Stimulated activated CD8-positive, alpha-beta memory T cell treated with anti-CD3 and anti-CD28 coated beads, Interleukin-12 subunit alpha, Interleukin-12 subunit beta, amount 100 ng/mL, for 4 hours (primary cell): ENCODE results near the gene BRME1.

Experiments
- DNase-seq: peaks from one replicate; pipeline ENCODE4 v3.0.0-alpha.2; 2020; ENCODE audit warnings: low read depth

Gene BRME1

DNA sequence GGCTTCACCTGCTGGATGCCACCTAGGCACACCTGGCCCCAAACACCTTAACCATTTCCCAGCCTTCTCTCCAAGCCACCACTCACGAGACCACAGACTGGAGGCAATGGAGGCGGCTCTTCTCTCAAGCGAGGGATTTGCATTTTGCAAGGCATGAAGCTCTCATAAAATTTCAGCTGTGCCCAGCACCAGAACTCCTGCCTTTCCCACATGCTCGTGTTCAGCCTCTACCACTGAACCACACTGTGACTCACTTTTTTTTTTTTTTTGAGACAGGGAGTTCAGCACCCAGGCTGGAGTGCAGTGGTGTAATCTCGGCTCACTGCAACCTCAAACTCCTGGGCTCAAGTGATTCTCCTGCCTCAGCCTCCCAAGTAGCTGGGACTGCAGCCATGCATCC lies 18.4 kb downstream of the BRME1 start:
- DNase-seq: no peak

DNA sequence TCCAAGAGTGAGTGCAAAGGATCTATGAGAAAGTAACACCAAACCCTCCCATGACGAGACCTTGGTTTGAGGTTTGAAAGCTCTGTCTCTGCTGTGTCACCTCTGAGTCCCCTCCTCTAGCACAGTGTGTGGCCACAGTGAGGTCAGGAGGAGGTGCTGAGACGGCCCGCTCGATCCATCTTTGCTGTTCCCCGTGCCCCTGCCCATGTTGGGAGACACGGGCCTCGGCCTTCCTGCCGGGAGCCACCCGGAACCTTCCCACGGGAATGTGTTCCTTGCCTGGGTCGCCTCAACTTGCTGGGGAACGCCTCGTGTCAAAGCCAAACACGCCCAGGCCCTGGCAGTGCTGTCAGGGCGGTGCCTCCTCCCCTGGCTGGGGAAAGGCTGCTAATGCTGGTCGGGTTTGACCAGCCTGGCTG lies 18.9 kb downstream of the BRME1 start:
- DNase-seq: no peak

DNA sequence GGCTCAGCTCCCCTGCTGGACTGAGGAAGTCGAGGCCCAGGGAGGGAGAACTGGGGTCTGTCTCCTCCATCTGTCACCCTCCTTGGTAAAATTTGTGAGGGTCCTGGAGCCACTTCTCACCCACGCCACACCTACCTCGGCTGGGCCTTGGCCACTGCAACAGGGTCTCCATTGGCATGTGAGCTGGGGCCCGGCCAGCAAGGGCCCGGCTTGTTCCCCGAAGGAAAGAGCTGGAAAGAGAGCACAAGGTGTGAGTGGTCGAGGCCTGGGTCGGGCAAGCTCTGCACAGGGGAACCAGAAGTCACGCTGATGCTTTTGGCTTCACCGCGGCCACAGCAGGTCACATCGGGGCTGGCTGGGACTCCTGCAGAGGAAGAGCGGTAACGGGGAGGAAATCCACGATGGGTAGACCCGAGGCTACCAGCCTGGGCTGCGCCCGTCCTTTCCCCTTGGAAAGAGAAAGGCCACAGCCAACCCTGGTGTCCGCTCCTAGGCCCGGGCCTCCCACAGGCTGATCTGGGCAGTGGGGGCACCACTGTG lies 20.0 kb downstream of the BRME1 start:
- no peak for DNase-seq

DNA sequence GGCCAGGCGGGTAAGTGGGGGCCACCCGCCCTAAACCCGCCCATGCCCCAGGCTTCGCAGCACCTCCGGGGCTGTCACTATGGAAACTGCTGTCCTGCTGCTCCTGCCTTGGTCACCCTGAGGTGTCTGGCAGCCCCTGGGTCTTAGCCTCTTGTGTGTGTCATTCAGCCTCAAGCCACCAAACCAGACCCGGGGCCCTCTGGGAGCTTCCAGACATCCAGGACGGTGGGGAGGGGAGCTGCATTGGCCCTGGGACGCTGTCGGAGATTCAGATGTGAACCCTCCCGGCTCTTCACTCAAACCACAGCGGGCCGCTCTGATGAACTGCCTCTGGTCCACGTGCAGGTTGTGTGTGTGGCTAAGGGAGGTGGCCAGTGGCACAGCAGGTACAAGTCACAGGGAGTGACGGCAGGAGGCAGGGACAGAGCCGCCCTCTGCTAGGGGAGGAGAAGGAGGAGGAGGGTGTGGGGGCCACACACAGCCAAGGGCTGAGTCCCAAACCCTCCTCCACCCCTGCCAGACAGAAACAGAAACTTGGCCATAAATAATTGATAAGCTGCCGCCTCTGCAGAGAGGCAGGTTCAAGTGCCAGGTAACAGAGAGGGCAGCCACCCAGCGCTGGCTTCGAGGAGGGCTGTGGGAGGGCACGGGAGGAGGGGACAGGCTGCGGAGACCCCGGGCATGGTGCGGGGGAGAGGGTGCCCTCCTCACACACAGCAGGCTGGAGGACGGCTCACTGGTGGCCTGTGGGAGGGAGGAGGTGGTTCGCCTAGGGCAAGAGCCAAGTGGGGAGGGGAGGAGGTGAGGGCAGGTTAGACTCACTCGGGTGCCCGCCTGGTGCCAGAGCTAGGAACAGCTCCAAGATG lies 21.0 kb downstream of the BRME1 start:
- DNase-seq: no peak

DNA sequence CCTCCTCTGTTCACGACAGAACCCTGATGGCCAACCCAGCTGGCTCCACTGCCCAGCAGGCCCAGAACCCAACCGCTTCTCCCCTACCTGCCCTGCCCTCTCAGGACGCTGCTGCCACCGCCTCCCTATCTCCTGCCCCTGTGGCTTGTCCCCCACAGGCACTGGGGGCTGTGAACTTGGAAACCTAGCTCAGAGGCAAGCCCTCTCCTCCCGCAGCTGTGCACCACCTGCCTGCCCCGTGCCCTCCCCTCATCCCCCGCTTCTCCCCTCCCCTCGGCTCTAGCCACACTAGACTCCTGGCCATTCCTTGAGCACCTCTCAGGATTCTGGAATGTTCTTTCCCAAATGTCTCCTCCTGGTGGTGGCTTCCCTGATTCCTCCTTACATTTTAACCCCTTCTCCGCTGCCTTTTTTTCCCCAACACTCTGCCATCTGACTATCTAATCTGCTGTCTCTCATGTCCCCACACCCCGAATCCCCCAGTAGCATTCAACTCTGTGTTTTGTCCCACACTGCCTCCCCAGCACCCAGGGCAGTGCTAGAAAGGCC lies 22.3 kb downstream of the BRME1 start:
- no peak for DNase-seq

DNA sequence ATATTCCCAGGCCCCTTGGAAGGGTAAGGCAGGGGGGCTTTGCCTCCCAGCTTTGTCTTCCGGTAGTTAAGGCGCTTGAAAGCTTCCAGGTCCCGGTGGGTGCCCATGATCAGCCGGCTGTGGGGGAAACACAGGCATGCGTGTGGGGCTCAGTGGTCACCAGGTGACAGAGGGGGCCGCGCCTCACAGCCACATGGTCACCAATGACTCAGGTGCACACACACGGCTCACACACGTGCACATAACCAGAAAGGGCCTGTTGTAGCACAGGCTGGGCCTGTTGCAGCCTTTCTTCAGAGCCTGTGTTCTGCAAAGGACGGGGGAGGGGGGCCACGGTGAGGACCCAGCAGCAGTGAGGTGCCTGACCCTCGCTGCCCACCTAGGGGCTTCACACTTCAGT lies 23.1 kb downstream of the BRME1 start:
- DNase-seq: no peak

DNA sequence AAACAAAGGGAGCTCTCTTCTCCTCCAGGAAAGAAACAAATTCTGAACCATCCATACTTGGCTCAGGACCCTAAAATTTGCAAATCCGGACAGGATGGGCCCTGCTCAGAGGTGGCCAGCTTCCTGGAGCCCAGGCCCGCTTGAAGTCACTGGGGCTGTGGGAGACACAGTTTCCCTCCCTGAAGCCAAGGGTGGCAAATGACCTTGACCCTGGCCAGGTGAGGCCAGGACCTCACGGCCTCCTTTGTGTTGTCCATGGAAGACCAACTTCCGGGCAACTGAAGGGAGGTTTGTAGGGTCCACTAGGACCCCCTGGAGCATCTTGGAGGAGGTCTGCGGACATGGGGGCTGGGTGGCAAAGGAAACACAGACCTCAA lies 23.5 kb downstream of the BRME1 start:
- no peak for DNase-seq

DNA sequence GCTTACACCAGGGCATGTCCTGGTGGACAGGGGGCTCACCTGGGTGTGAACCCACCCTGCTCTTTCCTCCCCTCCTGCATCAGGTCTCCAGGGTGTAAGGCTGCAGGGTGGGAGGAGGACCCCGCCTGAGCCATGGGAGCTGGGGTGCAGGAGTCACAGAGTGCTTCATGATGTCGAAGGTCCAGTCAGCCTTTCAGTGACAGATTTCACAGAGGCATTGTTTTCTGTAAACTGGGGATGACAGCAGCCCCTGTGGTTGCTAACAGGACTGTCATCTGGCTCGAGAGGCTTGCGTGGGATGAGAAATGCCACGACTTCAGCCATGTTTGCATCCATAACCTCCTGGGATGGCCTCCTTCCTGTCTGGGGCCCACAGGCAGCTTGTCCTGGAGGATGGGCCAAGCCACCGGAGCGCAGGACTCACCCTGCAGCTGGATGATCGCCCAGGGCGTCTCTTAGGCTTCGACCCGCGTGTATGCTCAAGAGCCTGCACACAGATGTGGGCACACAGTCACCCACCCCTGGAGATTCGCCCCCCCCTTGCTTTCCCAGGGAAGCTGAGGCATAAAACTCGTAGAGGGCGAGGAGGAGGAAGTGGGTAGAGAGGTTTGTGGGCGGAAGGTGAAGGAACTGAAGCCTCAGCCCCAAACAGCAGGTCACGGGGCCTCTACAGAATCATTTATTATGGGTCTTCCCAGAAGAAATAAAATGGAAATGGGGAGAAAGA lies 24.1 kb downstream of the BRME1 start:
- no peak for DNase-seq

DNA sequence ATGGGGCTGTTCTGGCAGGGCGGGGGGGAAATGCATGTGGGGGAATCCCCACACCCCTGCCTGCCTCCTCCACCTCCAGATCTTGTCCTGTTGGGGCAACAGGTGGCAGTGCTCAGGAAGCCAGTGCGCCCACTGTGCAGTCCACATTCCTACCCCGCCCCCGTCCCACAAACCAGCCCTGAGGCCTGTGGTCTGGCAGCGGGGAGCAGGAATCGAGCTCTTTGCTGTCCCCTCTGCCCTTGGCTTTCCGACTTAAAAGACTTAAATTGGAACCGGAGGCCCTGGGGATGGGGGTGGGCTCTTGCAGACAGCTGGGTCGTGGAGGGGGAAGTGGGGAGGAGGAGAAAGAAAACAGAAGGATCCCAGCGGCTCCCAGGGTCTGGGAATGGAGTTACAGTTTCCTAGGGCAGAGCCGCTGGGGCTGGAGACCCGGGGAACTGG lies 24.6 kb downstream of the BRME1 start:
- no peak for DNase-seq

DNA sequence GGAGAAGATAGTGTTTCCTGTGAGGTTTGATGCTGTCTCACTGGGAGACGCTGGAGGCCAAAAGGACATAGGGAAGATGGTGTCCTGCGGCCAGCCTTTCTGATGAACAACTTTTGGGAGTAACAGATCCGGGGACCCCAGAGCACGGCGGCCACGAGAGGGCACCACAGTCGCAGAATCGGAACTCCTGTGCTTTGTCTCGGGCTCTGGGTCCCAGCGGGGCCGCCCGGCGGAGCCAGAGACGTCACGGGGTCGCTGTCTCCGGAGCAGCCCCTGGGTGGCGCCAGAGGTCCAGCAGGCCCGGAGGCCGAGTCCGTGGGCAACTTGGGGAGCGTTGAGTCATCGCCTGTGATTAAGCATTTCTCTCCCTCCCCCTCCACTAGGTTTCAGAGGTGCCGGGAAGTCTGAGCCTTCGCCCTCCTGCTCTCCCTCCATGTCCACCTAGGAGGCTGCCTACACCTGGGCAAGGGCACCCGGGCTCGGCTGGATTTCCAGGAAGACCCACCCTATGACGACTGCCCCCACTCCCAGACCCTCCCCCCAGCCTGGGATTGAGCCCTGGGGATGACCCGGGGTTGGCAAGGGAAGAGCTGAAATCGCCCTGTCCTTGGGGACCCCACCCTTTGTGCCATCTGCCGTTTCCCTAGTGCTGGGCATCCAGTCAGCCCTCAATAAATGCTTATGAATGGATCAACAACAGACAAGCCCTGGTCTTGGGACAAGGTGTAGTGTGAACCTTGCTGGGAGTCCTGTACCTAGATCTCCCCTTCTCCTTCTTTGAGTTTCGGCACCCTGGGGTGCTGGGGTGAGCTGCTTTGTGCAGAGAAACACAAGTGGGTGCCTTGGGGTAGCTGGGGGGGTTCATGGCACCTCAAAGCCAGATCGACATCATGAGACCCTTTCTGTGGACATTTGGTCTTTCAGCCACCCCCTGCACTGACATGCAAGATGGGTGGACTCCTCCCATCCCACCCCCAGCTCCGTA lies 25.6 kb downstream of the BRME1 start:
- peak; percentile 96 for DNase-seq

DNA sequence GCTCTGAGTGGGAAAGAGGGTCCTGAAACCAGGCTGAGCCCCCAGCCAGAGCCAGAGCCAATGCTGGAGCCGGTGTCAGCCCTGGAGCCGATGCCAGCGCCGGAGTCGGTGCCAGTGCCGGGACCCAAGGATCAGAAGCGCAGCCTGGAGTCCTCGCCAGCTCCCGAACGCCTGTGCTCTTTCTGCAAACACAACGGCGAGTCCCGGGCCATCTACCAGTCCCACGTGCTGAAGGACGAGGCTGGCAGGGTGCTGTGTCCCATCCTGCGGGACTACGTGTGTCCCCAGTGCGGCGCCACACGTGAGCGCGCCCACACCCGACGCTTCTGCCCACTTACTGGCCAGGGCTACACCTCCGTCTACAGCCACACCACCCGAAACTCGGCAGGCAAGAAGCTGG lies 28.6 kb downstream of the BRME1 start:
- no peak for DNase-seq

DNA sequence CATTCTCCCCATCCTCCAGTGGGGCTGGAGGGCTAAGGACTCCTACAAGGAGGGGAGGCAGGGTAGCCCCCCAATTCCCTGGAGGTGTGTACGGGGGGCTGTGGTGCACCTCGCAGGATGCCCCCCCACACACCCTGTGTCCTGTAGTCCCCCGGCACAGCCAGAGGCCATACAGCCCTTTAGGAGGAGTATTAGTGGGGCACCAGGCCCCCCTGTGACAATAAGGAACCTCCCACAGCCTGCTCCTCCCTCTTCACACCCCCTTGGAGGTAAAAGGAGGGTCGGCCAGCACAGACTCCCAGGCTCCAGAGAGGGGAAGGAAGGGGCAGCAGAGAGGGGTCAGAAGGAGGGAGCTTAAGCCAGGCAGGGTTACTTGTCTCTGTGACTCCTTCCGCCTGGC lies 29.1 kb downstream of the BRME1 start, which contains the start of gene NANOS3:
TSS of gene NANOS3 (plus strand) at position 301 of the 400 bp plus-strand sequence. CDS start 115 bp downstream, outside the sequence.
- DNase-seq: no peak

DNA sequence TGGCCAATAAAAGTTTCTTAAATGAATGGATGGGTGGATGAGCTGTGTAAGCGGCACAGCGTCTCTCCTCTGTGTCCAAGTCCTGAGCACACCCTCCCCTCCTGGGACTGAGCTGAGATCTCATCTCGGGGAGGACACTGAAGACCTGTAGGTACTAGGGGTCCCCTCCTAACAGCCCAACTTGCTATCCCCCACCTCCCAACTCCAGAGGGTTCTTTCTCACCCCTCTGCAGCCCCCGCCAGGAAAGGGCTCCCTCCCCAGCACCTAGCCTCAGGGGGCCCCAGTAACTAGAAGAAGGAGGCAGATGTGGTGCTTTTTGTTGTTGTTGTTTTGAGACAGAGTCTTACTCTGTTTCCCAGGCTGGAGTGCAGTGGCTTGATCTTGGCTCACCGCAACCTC lies 30.1 kb downstream of the BRME1 start:
- no peak for DNase-seq

DNA sequence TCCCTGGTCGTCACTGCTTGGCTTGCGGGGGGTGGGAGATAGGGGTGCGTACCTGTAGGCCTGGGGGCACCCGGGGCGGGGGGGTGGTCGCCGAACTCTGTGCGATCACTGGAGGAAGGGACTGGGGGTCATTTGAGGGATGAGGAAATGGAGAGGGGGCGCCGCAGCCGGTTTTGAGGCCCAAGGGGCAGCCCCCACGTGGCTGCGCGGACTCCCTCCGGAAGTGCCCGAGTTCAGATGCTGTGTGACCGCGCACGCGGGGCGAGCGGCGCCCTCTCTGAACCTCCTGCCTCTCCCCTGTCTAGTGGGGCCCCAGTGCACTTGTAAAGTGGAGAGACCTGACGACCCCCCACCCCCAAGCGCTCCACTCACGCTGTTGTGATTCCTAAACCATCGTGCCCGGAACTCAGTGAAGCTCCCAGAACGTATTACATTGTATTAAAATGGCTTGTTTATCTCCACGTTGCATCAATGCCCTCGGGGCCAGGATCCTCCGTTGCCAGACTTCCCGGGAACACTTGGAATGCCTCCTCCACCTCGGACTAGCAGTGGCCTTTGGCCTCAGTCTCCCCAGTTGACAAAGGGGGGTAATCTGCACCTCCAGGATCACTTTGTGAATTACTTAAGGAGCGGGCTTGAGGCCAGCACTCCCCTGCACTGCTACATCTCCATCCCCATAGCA lies 31.9 kb downstream of the BRME1 start:
- DNase-seq: no peak

DNA sequence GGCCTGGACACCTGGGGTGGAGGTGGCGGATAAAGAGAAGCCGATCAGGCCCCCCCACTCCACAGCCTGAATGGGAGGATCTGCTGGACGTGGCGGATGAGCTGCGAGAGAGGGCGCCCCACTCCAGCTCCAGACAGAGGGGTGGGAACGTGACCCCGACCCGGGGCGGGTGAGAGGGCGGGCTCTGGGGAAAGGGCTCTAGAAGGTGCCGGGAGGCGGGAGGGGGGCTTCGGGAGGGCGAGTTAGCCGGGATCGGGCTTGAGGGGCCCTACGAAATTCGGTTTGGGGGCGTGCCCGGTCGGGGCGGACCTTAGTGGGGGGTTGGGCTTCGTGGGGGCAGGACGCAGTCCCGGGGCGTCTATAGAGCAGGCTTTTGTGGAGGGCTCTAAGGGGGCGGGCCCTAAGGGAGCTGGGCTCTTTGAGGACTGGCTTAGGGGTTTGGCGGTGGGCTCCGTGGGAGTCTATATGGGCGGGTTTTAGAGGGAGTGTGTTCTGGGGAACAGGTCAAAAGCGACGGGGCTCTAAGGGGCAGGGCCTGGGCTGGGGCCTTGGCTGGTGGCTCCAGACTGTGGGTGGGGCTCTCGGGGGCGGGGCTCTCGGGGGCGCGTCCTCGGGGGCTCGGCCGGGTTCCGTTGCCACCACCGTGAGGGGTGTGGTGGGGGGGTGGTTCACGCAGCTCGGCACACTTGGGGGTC lies 33.1 kb downstream of the BRME1 start:
- DNase-seq: no peak

DNA sequence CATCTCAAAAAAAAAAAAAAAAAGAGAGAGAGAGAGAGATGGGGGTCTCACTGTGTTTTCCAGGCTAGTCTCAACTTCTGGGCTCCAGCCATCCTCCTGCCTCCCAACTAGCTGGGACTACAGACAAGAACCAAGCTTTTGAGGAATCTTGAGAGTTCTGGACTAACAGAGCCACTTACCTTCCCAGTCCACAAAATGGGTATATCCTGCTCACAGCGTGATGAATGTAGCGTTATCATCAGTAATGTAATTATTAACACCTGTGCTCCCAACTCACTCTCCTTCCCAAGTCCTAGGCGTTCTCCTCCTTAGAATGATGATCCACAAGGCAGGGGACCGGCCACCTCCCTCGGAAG lies 33.6 kb downstream of the BRME1 start:
- DNase-seq: no peak

DNA sequence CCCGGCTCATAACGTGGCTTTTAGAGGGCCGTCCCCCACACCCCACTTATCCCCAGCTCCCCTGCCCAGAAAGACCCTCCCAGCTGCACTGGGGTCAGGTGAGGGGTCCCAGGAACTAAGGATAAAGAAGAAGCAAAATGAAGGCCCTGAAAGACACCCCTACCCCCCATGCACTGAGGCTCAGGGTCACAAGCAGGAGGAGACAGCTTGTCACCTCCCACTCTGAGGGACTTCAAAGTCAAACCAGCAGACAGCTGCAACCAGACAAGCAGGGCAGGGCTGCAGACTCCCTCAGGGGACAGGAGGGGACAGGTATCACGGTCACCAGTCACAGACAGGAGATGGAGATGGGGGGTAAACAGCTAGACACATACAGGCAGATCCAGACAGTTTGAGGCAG lies 35.0 kb downstream of the BRME1 start:
- no peak for DNase-seq

DNA sequence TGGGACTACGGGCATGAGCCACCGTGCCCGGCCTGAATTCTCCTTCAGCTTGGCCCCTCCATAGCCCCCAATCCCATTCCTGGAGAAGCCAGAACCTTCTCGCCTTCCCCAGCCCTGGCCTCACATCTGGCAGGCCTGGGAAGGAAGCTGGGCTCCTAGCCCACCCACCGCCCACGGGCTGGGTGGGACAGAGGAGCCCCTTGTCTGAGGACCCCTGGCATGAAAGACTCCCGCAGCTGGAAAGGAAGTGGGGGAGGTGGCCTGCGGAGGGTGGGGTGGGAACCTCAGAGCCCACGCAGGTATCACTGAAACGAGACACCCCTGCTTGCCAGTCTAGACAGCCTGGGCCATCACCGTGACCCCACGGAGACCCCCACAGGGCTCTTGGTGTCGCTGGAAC lies 36.6 kb downstream of the BRME1 start:
- no peak for DNase-seq

DNA sequence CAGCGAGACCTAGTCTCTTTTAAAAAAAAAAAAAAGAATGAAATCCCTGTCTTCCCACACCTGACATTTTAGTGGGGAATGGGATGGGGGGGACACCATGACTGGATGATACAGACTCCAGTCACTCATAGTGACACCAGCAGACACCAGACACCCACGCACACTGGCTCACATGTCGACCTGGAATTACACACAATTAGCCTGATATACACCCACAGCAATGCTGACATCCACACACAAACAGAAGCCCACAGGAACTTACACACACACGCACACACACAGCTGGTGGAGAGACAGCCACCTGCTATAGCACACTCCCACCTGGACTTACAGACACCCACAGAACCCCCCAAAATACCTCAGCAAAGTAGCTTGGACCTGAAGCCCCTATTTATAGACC lies 37.3 kb downstream of the BRME1 start:
- DNase-seq: no peak

DNA sequence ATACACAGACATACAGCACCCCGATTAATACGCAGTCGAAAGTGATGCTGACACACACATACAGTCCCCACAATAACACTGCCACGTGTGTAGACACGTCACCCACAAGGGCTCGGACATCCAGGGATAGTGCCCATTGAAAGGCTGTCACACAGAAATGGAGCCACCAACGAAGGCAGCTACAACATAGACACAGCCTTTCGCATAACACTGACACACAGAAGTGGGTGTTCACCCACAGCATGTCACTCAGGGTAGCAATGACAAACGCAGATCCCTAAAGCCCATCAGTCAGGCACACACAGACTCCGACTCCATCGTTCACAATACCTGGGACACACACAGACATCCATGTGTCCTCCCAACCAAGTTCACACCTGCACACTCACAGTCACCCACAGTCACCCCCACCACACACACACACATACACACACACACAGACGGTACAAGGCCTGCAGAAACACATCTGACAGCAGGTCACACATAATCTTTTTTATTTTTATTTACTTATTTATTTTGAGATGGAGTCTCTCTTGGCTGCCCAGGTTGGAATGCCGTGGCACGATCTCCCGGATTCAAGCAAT lies 39.4 kb downstream of the BRME1 start:
- DNase-seq: no peak
